MM.1S (cell line): Measurements from ENCODE around the gene CTU2.

Source experiments
- DNase-seq: peaks from one replicate; pipeline ENCODE4 v3.0.0-alpha.2; 2015
- H2AFZ ChIP-seq: fragments of 300-600 bp; sonication (generic); 2 replicates; pipeline ENCODE4 v1.6.0; 2016; ENCODE audit warnings: antibody characterized with exemption, low read length
- H3F3A ChIP-seq: fragments of 300-600 bp; sonication (generic); 2 replicates; pipeline ENCODE4 v1.6.1; 2016; ENCODE audit warnings: mild to moderate bottlenecking, antibody characterized with exemption, low read length, moderate library complexity, mixed read lengths; ENCODE audit not compliant: insufficient read depth
- H3K27ac ChIP-seq: fragments of 300-600 bp; sonication (generic); 2 replicates; pipeline ENCODE4 v1.5.1; 2016; ENCODE audit warnings: mild to moderate bottlenecking, low read length
- H3K27me3 ChIP-seq: fragments of 300-600 bp; sonication (generic); replicated peaks from 2 replicates; pipeline ENCODE4 v1.6.0; 2016; ENCODE audit warnings: low read length; ENCODE audit not compliant: insufficient read depth
- H3K36me3 ChIP-seq: fragments of 300-600 bp; sonication (generic); replicated peaks from 2 replicates; pipeline ENCODE4 v1.6.1; 2016; ENCODE audit warnings: mild to moderate bottlenecking, low read length, mixed read lengths; ENCODE audit not compliant: insufficient read depth
- H3K4me1 ChIP-seq: fragments of 300-600 bp; sonication (generic); 2 replicates; pipeline ENCODE4 v1.6.1; 2016; ENCODE audit warnings: low read length, mixed read lengths
- H3K4me2 ChIP-seq: fragments of 300-600 bp; sonication (generic); 2 replicates; pipeline ENCODE4 v1.6.0; 2016; ENCODE audit warnings: low read depth, low read length
- H3K4me3 ChIP-seq: fragments of 300-600 bp; sonication (generic); 2 replicates; pipeline ENCODE4 v1.5.1; 2016; ENCODE audit warnings: low read length, mixed read lengths
- H3K79me2 ChIP-seq: fragments of 300-600 bp; sonication (generic); 2 replicates; pipeline ENCODE4 v1.6.1; 2016; ENCODE audit warnings: mixed run types, low read length, mixed read lengths
- H3K9ac ChIP-seq: fragments of 300-600 bp; sonication (generic); 2 replicates; pipeline ENCODE4 v1.6.1; 2016; ENCODE audit warnings: low read length, mixed read lengths
- H3K9me2 ChIP-seq: fragments of 300-600 bp; sonication (generic); replicated peaks from 2 replicates; pipeline ENCODE4 v1.6.1; 2016; ENCODE audit warnings: mild to moderate bottlenecking, low read length, mixed read lengths; ENCODE audit not compliant: insufficient read depth
- H3K9me3 ChIP-seq: fragments of 300-600 bp; sonication (generic); replicated peaks from 2 replicates; pipeline ENCODE4 v1.6.1; 2016; ENCODE audit warnings: mild to moderate bottlenecking, low read length, mixed read lengths; ENCODE audit not compliant: insufficient read depth
- H4K20me1 ChIP-seq: fragments of 300-600 bp; sonication (generic); 2 replicates; pipeline ENCODE4 v1.6.1; 2016; ENCODE audit warnings: mild to moderate bottlenecking, low read length, moderate library complexity, mixed read lengths; ENCODE audit not compliant: insufficient read depth
- EZH2 ChIP-seq: fragments of 300-600 bp; sonication (generic); optimal IDR thresholded peaks from 2 replicates; pipeline ENCODE3; 2017; ENCODE audit warnings: low read depth, mild to moderate bottlenecking, antibody characterized with exemption, low read length, mixed read lengths
- EZH2phosphoT487 ChIP-seq: fragments of 300-600 bp; sonication (generic); IDR thresholded peaks from 2 replicates; pipeline ENCODE4 v1.6.1; 2018; ENCODE audit warnings: antibody characterized with exemption, low read length
- TF ChIP-seq, protein P1 (sequence below): fragments of 300-600 bp; sonication (generic); IDR thresholded peaks from 2 replicates; pipeline ENCODE4 v1.5.1; 2016; ENCODE audit warnings: antibody characterized with exemption, low read length, mixed read lengths

The CTU2 gene

DNA sequence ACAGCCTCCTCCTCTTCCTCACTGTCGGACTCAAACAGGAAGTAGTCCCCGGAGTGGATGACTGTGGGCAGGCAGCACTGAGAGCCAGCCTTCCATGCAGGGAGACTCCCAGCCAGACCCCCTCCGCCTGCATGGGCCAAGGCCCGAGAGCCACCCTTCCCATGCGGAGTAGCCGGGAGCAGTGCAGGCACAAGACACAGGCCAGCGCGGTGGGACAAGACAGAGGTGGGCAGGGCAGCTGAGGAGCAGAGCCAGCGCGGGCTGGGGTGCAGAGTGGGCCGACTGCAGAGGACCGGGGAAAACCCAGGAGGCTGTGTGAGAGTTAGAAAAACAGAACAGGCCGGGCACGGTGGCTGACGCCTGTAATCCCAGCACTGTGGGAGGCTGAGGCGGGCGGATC is 17.6 kb downstream of the CTU2 start:
- Histone ChIP-seq H3K9ac (no peak overlapping the region), H3F3A (no peaks in the 10 kb centered on the region), H3K36me3 (no peaks in the 10 kb centered on the region), H3K9me3 (no peaks in the 10 kb centered on the region), H3K4me2 (no peak overlapping the region), H2AFZ (no peak overlapping the region), H3K9me2 (no peaks in the 10 kb centered on the region), H3K27me3 (no peaks in the 10 kb centered on the region), H3K4me1 (no peaks in the 10 kb centered on the region), H3K27ac (no peak overlapping the region), H3K79me2 (no peaks in the 10 kb centered on the region; the same call in 1 of the 2 replicates), H4K20me1 (no peaks in the 10 kb centered on the region), H3K4me3 (no peak overlapping the region)
- DNase-seq = no peak
- TF ChIP-seq, protein P1, sequence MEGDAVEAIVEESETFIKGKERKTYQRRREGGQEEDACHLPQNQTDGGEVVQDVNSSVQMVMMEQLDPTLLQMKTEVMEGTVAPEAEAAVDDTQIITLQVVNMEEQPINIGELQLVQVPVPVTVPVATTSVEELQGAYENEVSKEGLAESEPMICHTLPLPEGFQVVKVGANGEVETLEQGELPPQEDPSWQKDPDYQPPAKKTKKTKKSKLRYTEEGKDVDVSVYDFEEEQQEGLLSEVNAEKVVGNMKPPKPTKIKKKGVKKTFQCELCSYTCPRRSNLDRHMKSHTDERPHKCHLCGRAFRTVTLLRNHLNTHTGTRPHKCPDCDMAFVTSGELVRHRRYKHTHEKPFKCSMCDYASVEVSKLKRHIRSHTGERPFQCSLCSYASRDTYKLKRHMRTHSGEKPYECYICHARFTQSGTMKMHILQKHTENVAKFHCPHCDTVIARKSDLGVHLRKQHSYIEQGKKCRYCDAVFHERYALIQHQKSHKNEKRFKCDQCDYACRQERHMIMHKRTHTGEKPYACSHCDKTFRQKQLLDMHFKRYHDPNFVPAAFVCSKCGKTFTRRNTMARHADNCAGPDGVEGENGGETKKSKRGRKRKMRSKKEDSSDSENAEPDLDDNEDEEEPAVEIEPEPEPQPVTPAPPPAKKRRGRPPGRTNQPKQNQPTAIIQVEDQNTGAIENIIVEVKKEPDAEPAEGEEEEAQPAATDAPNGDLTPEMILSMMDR = no peak
- no peak for TF ChIP-seq EZH2phosphoT487
- TF ChIP-seq EZH2 = no peak

DNA sequence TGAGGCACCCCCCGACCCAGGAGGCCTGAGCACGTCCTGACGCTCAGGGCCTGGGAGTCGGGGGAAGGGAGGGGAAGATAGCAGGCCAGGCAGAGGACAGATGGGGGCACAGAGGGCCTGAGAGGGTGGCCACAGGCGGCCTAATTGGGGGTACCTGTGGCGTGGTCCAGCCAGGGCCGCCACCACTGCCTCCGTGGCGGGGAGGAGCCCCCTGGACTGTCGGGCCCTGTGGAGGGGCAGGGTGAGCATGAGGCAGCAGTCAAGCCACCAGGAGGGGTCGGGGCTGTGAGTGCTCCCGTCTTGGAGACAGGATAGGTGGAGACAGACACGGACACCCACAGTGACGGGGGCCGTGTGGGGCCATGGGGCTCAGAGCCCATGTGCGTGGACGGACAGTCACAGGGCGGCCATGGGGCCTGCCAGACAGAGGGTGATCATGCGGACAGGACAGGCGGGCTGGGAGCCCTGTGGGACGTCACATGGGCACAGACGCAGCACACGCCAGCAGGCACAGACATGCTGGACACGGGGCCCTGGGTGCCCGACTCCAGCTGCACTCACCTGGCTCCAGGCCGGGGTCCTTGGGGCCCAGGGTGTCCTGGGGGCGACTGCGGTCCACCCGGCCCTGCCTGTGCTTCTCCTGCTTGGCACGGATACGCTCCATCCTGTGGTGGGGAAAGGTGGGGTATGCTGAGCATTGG is 18.7 kb downstream of the CTU2 start:
- no peaks in the 10 kb centered on the region; the same call in 1 of the 2 replicates for H3K79me2 ChIP-seq
- no peak overlapping the region for H3K27ac ChIP-seq
- no peak for TF ChIP-seq EZH2phosphoT487
- TF ChIP-seq, protein P1 = no peak
- H3K27me3 ChIP-seq = no peaks in the 10 kb centered on the region
- H4K20me1 ChIP-seq = no peaks in the 10 kb centered on the region
- no peaks in the 10 kb centered on the region for H3K9me2 ChIP-seq
- H2AFZ ChIP-seq = no peak overlapping the region
- H3K36me3 ChIP-seq = no peaks in the 10 kb centered on the region
- H3K4me2 ChIP-seq = no peak overlapping the region
- H3F3A ChIP-seq = no peaks in the 10 kb centered on the region
- H3K4me1 ChIP-seq = no peaks in the 10 kb centered on the region
- DNase-seq = no peak
- H3K9ac ChIP-seq = no peak overlapping the region
- no peak overlapping the region for H3K4me3 ChIP-seq
- H3K9me3 ChIP-seq = no peaks in the 10 kb centered on the region

DNA sequence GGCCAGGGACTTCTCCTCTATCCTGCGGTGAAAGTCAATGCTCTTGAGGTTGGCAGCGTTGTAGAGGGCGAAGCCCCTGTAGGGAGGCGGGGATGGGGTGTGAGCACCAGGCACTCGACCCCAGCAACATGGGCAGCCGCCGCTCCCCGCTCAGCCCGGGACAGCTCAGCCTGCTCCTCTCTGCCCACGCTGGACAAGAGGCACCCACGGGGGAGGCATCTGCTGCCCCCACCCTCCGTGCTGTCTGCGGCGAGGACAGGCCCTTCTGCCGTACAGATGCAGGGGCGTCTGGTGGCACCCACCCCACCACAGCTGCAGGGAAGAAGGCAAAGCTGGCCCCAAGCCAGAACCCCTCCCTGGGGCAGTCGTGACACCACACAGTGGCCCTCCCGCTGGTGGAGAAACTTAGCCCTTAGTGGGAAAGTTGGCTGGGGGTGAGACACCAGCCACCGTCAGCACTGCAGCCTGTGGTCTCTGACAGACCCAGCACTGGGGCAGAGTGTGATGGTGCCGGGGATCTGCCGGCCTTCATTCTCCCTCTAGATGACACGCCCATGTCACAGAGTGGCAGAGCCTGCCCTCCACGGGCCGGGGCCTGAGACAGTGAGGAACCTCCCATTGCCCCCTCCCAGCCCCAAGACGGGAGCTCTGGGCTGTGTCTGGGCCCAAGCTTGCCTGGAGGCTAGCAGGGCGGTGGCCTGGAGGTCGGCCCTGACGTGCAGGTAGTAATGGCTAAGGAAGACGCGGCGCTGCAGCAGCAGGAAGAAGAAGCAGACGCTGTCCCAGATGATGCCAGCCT is 19.5 kb downstream of the CTU2 start:
- Histone ChIP-seq H3K27me3 (no peaks in the 10 kb centered on the region), H3K27ac (no peak overlapping the region), H3K9me2 (no peaks in the 10 kb centered on the region), H3F3A (no peaks in the 10 kb centered on the region), H3K79me2 (no peaks in the 10 kb centered on the region; the same call in 1 of the 2 replicates), H3K4me3 (no peak overlapping the region), H3K4me2 (no peak overlapping the region), H4K20me1 (no peaks in the 10 kb centered on the region), H3K36me3 (no peaks in the 10 kb centered on the region), H3K4me1 (no peaks in the 10 kb centered on the region), H3K9ac (no peak overlapping the region), H2AFZ (no peak overlapping the region), H3K9me3 (no peaks in the 10 kb centered on the region)
- no peak for DNase-seq
- TF ChIP-seq EZH2phosphoT487 (no peak), EZH2 (no peak)
- TF ChIP-seq, protein P1 = no peak
